NB4 (cell line): ENCODE measurements around the gene TOMM40.

Experiments
- CTCF ChIP-seq: IDR thresholded peaks from one replicate; pipeline ENCODE4 v1.5.1; 2012; ENCODE audit warnings: low read depth, low read length
- MYC ChIP-seq: IDR thresholded peaks from 2 replicates; pipeline ENCODE4 v1.6.1; 2011; ENCODE audit warnings: low read depth, low read length
- POLR2A ChIP-seq: IDR thresholded peaks from 2 replicates; pipeline ENCODE4 v1.6.1; 2011; ENCODE audit warnings: mild to moderate bottlenecking; ENCODE audit not compliant: insufficient read length; ENCODE audit errors: extremely low read depth
- TF ChIP-seq, protein P1 (sequence below): IDR thresholded peaks from 2 replicates; pipeline ENCODE4 v1.6.1; 2011; ENCODE audit warnings: low read depth, low read length

GRCh38 chr19:44903602-44904425 is 12.8 kb downstream of the TOMM40 start:
- peak; percentile 65 for TF ChIP-seq CTCF
- peak; percentile 12 for TF ChIP-seq POLR2A
- TF ChIP-seq, protein P1, sequence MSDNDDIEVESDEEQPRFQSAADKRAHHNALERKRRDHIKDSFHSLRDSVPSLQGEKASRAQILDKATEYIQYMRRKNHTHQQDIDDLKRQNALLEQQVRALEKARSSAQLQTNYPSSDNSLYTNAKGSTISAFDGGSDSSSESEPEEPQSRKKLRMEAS = no peak
- TF ChIP-seq MYC = no peak
